ENCODE data around the gene EHBP1L1. TPM values are rescaled to one million over a fixed set of nuclear protein-coding genes. Genes with fewer than 3 reads are reported as not detected.

EHBP1L1 gene
- total and polyA plus RNA-seq, 2 of the 13 experiments (the other 11 are each of a cell fraction or from before 2014, with no cell fraction given), result 8.3 to 10.6 TPM

- TF ChIP-seq ZUFSP (CRISPR knock-in tag; IDR thresholded peaks at IDR 0.05; ENCODE audit: borderline replicate concordance), result no peak
- TF ChIP-seq MBNL3 (CRISPR knock-in tag; conservative IDR thresholded peaks at IDR 0.05), result no peak
- no peak for TF ChIP-seq ZNF432 (CRISPR knock-in tag; IDR thresholded peaks at IDR 0.05; ENCODE audit: borderline replicate concordance)
- no peak for TF ChIP-seq ZNF572 (CRISPR knock-in tag; IDR thresholded peaks at IDR 0.05)
- no peak for TF ChIP-seq SSRP1 (CRISPR knock-in tag; IDR thresholded peaks at IDR 0.05)
- TF ChIP-seq SP4 (CRISPR knock-in tag; IDR thresholded peaks at IDR 0.05), result 0 out of 2 replicates have a peak, but pooled peaks have one; percentile 24
- no peak for TF ChIP-seq SIN3B (IDR thresholded peaks at IDR 0.05; ENCODE audit: low read length)
- TF ChIP-seq MEF2D (CRISPR knock-in tag; IDR thresholded peaks at IDR 0.05), result no peak
- peak; percentile 26; the same call in 1 of the 2 replicates for TF ChIP-seq HOXA3 (CRISPR knock-in tag; IDR thresholded peaks at IDR 0.05)
- TF ChIP-seq RBFOX2 (IDR thresholded peaks at IDR 0.05; ENCODE audit: low read depth, low read length), result no peak
- TF ChIP-seq ATM (IDR thresholded peaks at IDR 0.05; ENCODE audit: borderline replicate concordance), result no peak
- TF ChIP-seq POLR2G (IDR thresholded peaks at IDR 0.05; ENCODE audit: low read depth, low read length), result peak; percentile 7
- TF ChIP-seq, protein P1, sequence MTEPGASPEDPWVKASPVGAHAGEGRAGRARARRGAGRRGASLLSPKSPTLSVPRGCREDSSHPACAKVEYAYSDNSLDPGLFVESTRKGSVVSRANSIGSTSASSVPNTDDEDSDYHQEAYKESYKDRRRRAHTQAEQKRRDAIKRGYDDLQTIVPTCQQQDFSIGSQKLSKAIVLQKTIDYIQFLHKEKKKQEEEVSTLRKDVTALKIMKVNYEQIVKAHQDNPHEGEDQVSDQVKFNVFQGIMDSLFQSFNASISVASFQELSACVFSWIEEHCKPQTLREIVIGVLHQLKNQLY (CRISPR knock-in tag; IDR thresholded peaks at IDR 0.05), result 0 out of 2 replicates have a peak, but pooled peaks have one; percentile 23
- TF ChIP-seq ZNF616 (CRISPR knock-in tag; IDR thresholded peaks at IDR 0.05; ENCODE audit: low read depth), result 0 out of 2 replicates have a peak, but pooled peaks have one; percentile 40
- TF ChIP-seq JARID2 (CRISPR knock-in tag; IDR thresholded peaks at IDR 0.05; ENCODE audit: insufficient replicate concordance), result no peak
- TF ChIP-seq ETS1 (CRISPR knock-in tag; IDR thresholded peaks at IDR 0.05), result no peak
- 0 out of 2 replicates have a peak, but pooled peaks have one; percentile 32 for TF ChIP-seq ZNF557 (CRISPR knock-in tag; IDR thresholded peaks at IDR 0.05)
- TF ChIP-seq ZNF776 (CRISPR knock-in tag; IDR thresholded peaks at IDR 0.05), result no peak
- no peak for TF ChIP-seq PCBP1 (IDR thresholded peaks at IDR 0.05; ENCODE audit: borderline replicate concordance, low read depth, low read length)
- TF ChIP-seq SKI (IDR thresholded peaks at IDR 0.05; ENCODE audit: partially characterized antibody), result peak; percentile 52
- no peak for TF ChIP-seq ZNF230 (CRISPR knock-in tag; IDR thresholded peaks at IDR 0.05)
- TF ChIP-seq PAF1 (CRISPR knock-in tag; IDR thresholded peaks at IDR 0.05), result peak; percentile 83; the same call in 1 of the 2 replicates
- TF ChIP-seq, protein P2, sequence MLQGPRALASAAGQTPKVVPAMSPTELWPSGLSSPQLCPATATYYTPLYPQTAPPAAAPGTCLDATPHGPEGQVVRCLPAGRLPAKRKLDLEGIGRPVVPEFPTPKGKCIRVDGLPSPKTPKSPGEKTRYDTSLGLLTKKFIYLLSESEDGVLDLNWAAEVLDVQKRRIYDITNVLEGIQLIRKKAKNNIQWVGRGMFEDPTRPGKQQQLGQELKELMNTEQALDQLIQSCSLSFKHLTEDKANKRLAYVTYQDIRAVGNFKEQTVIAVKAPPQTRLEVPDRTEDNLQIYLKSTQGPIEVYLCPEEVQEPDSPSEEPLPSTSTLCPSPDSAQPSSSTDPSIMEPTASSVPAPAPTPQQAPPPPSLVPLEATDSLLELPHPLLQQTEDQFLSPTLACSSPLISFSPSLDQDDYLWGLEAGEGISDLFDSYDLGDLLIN (CRISPR knock-in tag; IDR thresholded peaks at IDR 0.05; ENCODE audit: borderline replicate concordance), result no peak
- peak; percentile 13; the same call in 1 of the 2 replicates for TF ChIP-seq ELF1 (CRISPR knock-in tag; IDR thresholded peaks at IDR 0.05)
- no peak for TF ChIP-seq MED13 (CRISPR knock-in tag; IDR thresholded peaks at IDR 0.05)
- TF ChIP-seq ZNF737 (CRISPR knock-in tag; IDR thresholded peaks at IDR 0.05; ENCODE audit: borderline replicate concordance), result no peak
- no peak for TF ChIP-seq ZNF672 (CRISPR knock-in tag; IDR thresholded peaks at IDR 0.05)
Measured at GRCh38 chr11:65616575-65617001, 40.7 kb downstream of the EHBP1L1 start (continued).

Data from HepG2 (cell line).